SH-SY5Y (cell line): ENCODE results near the gene PRADC1.

Experiments used
- GATA2 ChIP-seq: IDR thresholded peaks from 2 replicates; pipeline ENCODE4 v1.6.1; 2011; ENCODE audit warnings: mild to moderate bottlenecking, low read depth, low read length
- GATA3 ChIP-seq: IDR thresholded peaks from 2 replicates; pipeline ENCODE4 v1.6.1; 2011; ENCODE audit warnings: low read depth, mild to moderate bottlenecking, low read length, moderate library complexity

- no peak for TF ChIP-seq GATA2
- TF ChIP-seq GATA3, result no peak
Measured at GRCh38 chr2:73258913-73259215, 25.8 kb upstream of the PRADC1 start.
